ENCODE data around the gene TBC1D22A.

GRCh38 chr22:47196166-47196849, 433.9 kb downstream of the TBC1D22A start:
- TF ChIP-seq POLR2A (IDR thresholded peaks at IDR 0.05; ENCODE audit: low read depth, low read length) (no peak), CTCF (IDR thresholded peaks at IDR 0.05; ENCODE audit: extremely low read depth in 1 of 2, insufficient read depth in 1 of 2, low read depth in 1 of 2, low read length in 2 of 2) (no peak), FOS (IDR thresholded peaks at IDR 0.05; ENCODE audit: borderline replicate concordance, insufficient read depth, low read length) (no peak), EZH2 (IDR thresholded peaks at IDR 0.05; ENCODE audit: borderline replicate concordance, low read depth, low read length, severe bottlenecking) (no peak)
